K562 (cell line): ENCODE data around the gene MINDY4. TPM values are rescaled to one million over a fixed set of nuclear protein-coding genes. Genes with fewer than 3 reads are reported as not detected.

Experiments
- ATAC-seq: fragments of 200-7000 bp; cut with Tn5 transposase; 3 replicates; pipeline ENCODE4 v1.9.1; 2020; ENCODE audit warnings: moderate library complexity
- BruUV-seq: library from RNA; stranded (reverse); fragments of 400-500 nt; replicated peaks from 2 replicates; lab custom pipeline; 2021; lab: Mats Ljungman, UMichigan
- CTCF ChIA-PET: fragments of 300-600 bp; formaldehyde crosslinking; extraction: SDS; loops from one replicate; lab custom pipeline; 2021; ENCODE audit warnings: low intra/inter-chr PET ratio; lab: Yijun Ruan, JAX
- POLR2A ChIA-PET: fragments of 300-600, 350-650 bp; sonication (Branson Sonifier 250); formaldehyde crosslinking; extraction: SDS; loops from one replicate; lab custom pipeline; 2021; ENCODE audit warnings: antibody characterized with exemption, inconsistent platforms; lab: Yijun Ruan, JAX
- DNase-seq, 4 experiments: peaks; one replicate each; pipeline versions ENCODE4 v3.0.0 to v3.0.0-alpha.2; 2011 to 2018; ENCODE audit warnings: low spot score in 3 of 4, mixed read lengths in 3 of 4; ENCODE audit errors: extremely low read depth in 1 of 4
- FAIRE-seq: peaks from 2 replicates; lab custom pipeline; 2011; peaks lifted over from hg19 to GRCh38; lab: Jason Lieb, UNC
- H2AFZ ChIP-seq: 2 replicates; pipeline ENCODE4 v1.6.0; 2011; ENCODE audit warnings: low read depth, low read length, control low read depth, inconsistent platforms
- H3K27ac ChIP-seq: fragments of 200-600 bp; 3 replicates; pipeline ENCODE4 v1.8.0; 2011; ENCODE audit warnings: low read depth, mild to moderate bottlenecking, control low read depth, inconsistent platforms, low read length, moderate library complexity, mixed read lengths; ENCODE audit errors: extremely low read depth
- H3K27me3 ChIP-seq, 2 experiments: fragments of 300-600 bp in 1 of 2; 2 replicates in 1 of 2; 3 replicates in 1 of 2; pipeline versions ENCODE4 v1.6.0 to v1.8.0; 2011; ENCODE audit warnings: inconsistent platforms in 2 of 2, low read length in 2 of 2, mild to moderate bottlenecking in 1 of 2, mixed read lengths in 1 of 2, moderate library complexity in 1 of 2; ENCODE audit not compliant: control insufficient read depth in 2 of 2, insufficient read depth in 2 of 2
- H3K36me3 ChIP-seq: fragments of 300-600 bp; 3 replicates; pipeline ENCODE4 v1.8.0; 2011; ENCODE audit warnings: mild to moderate bottlenecking, low read length, inconsistent platforms; ENCODE audit not compliant: control insufficient read depth, insufficient read depth
- H3K4me1 ChIP-seq, 2 experiments: fragments of 200-600 bp in 1 of 2; replicated peaks in 1 of 2; 2 replicates in 1 of 2; 3 replicates in 1 of 2; pipeline versions ENCODE4 v1.5.1 to v1.8.0; 2011; ENCODE audit warnings: inconsistent platforms in 2 of 2, low read length in 2 of 2, mild to moderate bottlenecking in 1 of 2, mixed read lengths in 1 of 2, moderate library complexity in 1 of 2; ENCODE audit not compliant: control insufficient read depth in 2 of 2, insufficient read depth in 2 of 2
- H3K4me2 ChIP-seq: 2 replicates; pipeline ENCODE4 v1.6.1; 2011; ENCODE audit warnings: low read length, control low read depth, inconsistent platforms, mixed read lengths; ENCODE audit not compliant: insufficient read depth
- H3K4me3 ChIP-seq: fragments of 200-600 bp; sonication (generic), shearing (Covaris generic); 2 replicates; pipeline ENCODE4 v1.5.1; 2016; ENCODE audit warnings: control low read depth, inconsistent platforms
- H3K79me2 ChIP-seq: fragments of 200-600 bp; 3 replicates; pipeline ENCODE4 v1.8.0; 2011; ENCODE audit warnings: low read length, inconsistent platforms; ENCODE audit not compliant: control insufficient read depth, insufficient read depth
- H3K9ac ChIP-seq, 2 experiments: 2 replicates each; pipeline versions ENCODE4 v1.6.0 to v1.6.1; 2011; ENCODE audit warnings: low read depth in 2 of 2, low read length in 2 of 2, control low read depth in 1 of 2, inconsistent platforms in 1 of 2, mild to moderate bottlenecking in 1 of 2, mixed read lengths in 1 of 2; ENCODE audit not compliant: insufficient read depth in 1 of 2
- H3K9me1 ChIP-seq: one replicate; pipeline ENCODE4 v1.6.0; 2011; ENCODE audit warnings: inconsistent platforms, mild to moderate bottlenecking, low read length, moderate library complexity; ENCODE audit not compliant: control insufficient read depth, insufficient read depth
- H3K9me3 ChIP-seq: replicated peaks from 2 replicates; pipeline ENCODE4 v1.5.1; 2011; ENCODE audit warnings: low read depth, low read length, inconsistent platforms; ENCODE audit not compliant: control insufficient read depth, insufficient read depth
- H4K20me1 ChIP-seq: replicated peaks from 2 replicates; pipeline ENCODE4 v1.6.1; 2011; ENCODE audit warnings: low read length, inconsistent platforms, mixed read lengths; ENCODE audit not compliant: control insufficient read depth, insufficient read depth
- GABPB1 ChIP-seq: sonication (generic); formaldehyde crosslinking; IDR thresholded peaks from 2 replicates; pipeline ENCODE4 v1.8.0; 2022; ENCODE audit warnings: mild to moderate bottlenecking, missing genetic modification reagents
- HNRNPH1 ChIP-seq: fragments of 200-400 bp; formaldehyde crosslinking; optimal IDR thresholded peaks from 2 replicates; pipeline ENCODE3; 2017; ENCODE audit warnings: low read depth, mild to moderate bottlenecking, low read length, moderate library complexity
- KLF10 ChIP-seq: fragments of 250-450 bp; sonication (Bioruptor Pico); IDR thresholded peaks from 2 replicates; pipeline ENCODE4 v1.6.1; 2021; ENCODE audit warnings: matching md5 sums
- MYC ChIP-seq, 2 experiments: fragments of 250-450 bp in 1 of 2; sonication (Bioruptor Pico) in 1 of 2; IDR thresholded peaks; 2 replicates each; pipeline versions ENCODE4 v1.5.1 to v1.6.1; 2012 to 2021; ENCODE audit warnings: low read depth in 2 of 2, borderline replicate concordance in 1 of 2, improper control_type of control experiment in 1 of 2, low read length in 1 of 2, mild to moderate bottlenecking in 1 of 2, moderate library complexity in 1 of 2
- SIN3B ChIP-seq: fragments of 450-650 bp; IDR thresholded peaks from 2 replicates; pipeline ENCODE4 v1.6.1; 2017; ENCODE audit warnings: low read depth, mild to moderate bottlenecking, moderate library complexity
- SP1 ChIP-seq: sonication (generic); formaldehyde crosslinking; IDR thresholded peaks from 2 replicates; pipeline ENCODE4 v1.8.1; 2022; ENCODE audit warnings: mild to moderate bottlenecking, missing genetic modification reagents
- TEAD4 ChIP-seq, 2 experiments: sonication (generic) in 1 of 2; formaldehyde crosslinking in 1 of 2; IDR thresholded peaks; 2 replicates each; pipeline versions ENCODE4 v1.6.1 to v1.8.0; 2012 to 2022; ENCODE audit warnings: borderline replicate concordance in 1 of 2, inconsistent platforms in 1 of 2, low read length in 1 of 2, mild to moderate bottlenecking in 1 of 2, missing genetic modification reagents in 1 of 2
- ZFP1 ChIP-seq: fragments of 450-650 bp; formaldehyde crosslinking; IDR thresholded peaks from 2 replicates; pipeline ENCODE4 v1.4.0; 2020; ENCODE audit warnings: mild to moderate bottlenecking, mixed read lengths
- ZNF184 ChIP-seq: sonication (generic); formaldehyde crosslinking; IDR thresholded peaks from 2 replicates; pipeline ENCODE4 v1.5.0; 2020; ENCODE audit warnings: missing genetic modification reagents
- ZNF253 ChIP-seq: fragments of 250-450 bp; sonication (Bioruptor Pico); conservative IDR thresholded peaks from 2 replicates; pipeline ENCODE4 v1.6.1; 2021; ENCODE audit warnings: mild to moderate bottlenecking
- ZNF507 ChIP-seq: conservative IDR thresholded peaks from 2 replicates; pipeline ENCODE4 v1.6.1; 2017; ENCODE audit warnings: missing genetic modification characterization, missing compliant biosample characterization
- in situ Hi-C: fragments of 300-500 bp; cut with MboI; formaldehyde crosslinking; loops from 4 replicates; pipeline ENCODE4 v1.15.0; 2018; ENCODE audit warnings: inconsistent platforms, mixed read lengths
- intact Hi-C: fragments of 100-400 bp; cut with micrococcal nuclease; formaldehyde crosslinking; loops from 2 replicates; pipeline ENCODE4 v1.14.2; 2022
- polyA plus RNA-seq, 8 experiments: library from polyadenylated mRNA; depleted of rRNA in 4 of 8; stranded (reverse) in 5 of 8; unstranded in 3 of 8; fragments of >200 nt; fragmentation: Nextera tagmentation in 2 of 8; fragmentation: Illumina TruSeq in 1 of 8; extraction: Ambion mirVana in 2 of 8; extraction: Trizol in 1 of 8; gene quantifications; 2 replicates each; pipeline versions ENCODE4 v1.2.1 to v1.2.3, GENCODE V29; 2011 to 2014; ENCODE audit warnings: inconsistent platforms in 1 of 8, missing spikeins in 1 of 8
- total RNA-seq, 7 experiments: library from RNA; depleted of rRNA in 6 of 7; stranded (reverse); fragments of >200 nt in 6 of 7; fragmentation: Illumina TruSeq in 2 of 7; extraction: Trizol in 2 of 7; gene quantifications; 2 replicates each; pipeline versions ENCODE4 v1.2.1 to v1.2.3, GENCODE V29; 2011 to 2021; ENCODE audit warnings: low replicate concordance in 1 of 7
- TF ChIP-seq, protein P1 (sequence below): fragments of 450-650 bp; IDR thresholded peaks from 2 replicates; pipeline ENCODE4 v1.6.1; 2016; ENCODE audit warnings: low read depth, mild to moderate bottlenecking, moderate library complexity
- TF ChIP-seq, protein P2 (sequence below): sonication (generic); formaldehyde crosslinking; IDR thresholded peaks from 2 replicates; pipeline ENCODE4 v1.8.1; 2022; ENCODE audit warnings: missing genetic modification reagents

The MINDY4 gene
- total and polyA plus RNA-seq, 9 of the 15 experiments (the other 6 are each of a cell fraction or from before 2014, with no cell fraction given): 2.1 to 16.7 (median 11.0) TPM

DNA sequence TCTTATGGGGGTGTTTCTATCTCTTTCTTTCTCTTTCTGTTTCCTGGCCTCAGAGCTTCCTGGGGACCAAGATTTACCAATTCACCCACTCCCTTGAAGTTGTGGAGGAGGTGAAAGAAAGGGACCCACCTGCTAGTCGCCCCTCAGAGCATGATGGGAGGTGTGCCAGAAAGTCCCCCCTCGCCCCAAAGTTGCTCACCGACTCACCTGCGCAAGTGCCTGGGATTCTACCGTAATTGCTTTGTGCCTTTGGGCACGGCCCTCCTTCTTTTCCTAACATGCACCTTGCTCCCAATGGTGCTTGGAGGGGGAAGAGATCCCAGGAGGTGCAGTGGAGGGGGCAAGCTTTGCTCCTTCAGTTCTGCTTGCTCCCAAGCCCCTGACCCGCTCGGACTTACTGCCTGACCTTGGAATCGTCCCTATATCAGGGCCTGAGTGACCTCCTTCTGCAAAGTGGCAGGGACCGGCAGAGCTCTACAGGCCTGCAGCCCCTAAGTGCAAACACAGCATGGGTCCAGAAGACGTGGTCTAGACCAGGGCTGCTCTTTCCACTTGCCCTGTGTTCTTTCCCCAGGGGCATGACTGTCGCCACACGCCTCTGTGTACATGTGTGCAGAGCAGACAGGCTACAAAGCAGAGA, 152.7 kb downstream of the MINDY4 start (continued):
- TF ChIP-seq HNRNPH1 (no peak), SIN3B (no peak), ZNF184 (CRISPR knock-in tag) (no peak), KLF10 (no peak)

DNA sequence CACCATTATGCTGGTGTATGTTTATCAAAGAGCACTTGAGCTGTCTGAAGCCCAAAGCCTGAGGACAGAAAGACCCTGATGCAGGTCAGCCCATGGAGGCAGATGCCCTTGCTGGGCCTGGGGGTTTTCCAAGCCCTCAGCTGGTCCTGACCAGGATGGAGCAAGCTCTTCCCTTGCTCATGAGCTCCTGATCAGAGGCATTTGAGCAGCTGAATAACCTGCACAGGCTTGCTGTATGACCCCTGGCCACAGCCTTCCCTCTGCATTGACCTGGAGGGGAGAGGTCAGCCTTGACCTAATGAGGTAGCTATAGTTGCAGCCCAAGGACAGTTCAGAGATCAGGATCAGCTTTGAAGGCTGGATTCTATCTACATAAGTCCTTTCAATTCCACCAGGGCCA, 153.4 kb downstream of the MINDY4 start:
- DNase-seq: no peak

More for the DNA sequence above, 153.4 kb downstream of the MINDY4 start:
- H4K20me1 ChIP-seq: no peaks in the 10 kb centered on the region
- in situ Hi-C loops (no loop called here), intact Hi-C loops (no loop called here)
- no peaks in the 10 kb centered on the region for H3K27me3 ChIP-seq
- CTCF ChIA-PET: no interaction called here
- H3K4me2 ChIP-seq: no peak overlapping the region
- H3K4me3 ChIP-seq: no peak overlapping the region
- ATAC-seq: no peak
- H3K79me2 ChIP-seq: no peaks in the 10 kb centered on the region
- H3K9me3 ChIP-seq: no peaks in the 10 kb centered on the region
- H2AFZ ChIP-seq: no peak overlapping the region
- peaks cover 29 to 36% of the 10 kb centered on the region in 2 experiments; a peak in 4 of 5 replicates for H3K4me1 ChIP-seq
- no TSS peak for BruUV-seq
- no peak overlapping the region for H3K27ac ChIP-seq
- TF ChIP-seq, protein P1, sequence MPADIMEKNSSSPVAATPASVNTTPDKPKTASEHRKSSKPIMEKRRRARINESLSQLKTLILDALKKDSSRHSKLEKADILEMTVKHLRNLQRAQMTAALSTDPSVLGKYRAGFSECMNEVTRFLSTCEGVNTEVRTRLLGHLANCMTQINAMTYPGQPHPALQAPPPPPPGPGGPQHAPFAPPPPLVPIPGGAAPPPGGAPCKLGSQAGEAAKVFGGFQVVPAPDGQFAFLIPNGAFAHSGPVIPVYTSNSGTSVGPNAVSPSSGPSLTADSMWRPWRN: no peak
- no peak for TF ChIP-seq ZNF507 (tag)
- no peak for TF ChIP-seq ZNF253 (CRISPR knock-in tag)
- no peak for TF ChIP-seq SP1 (CRISPR knock-in tag)
- no peak for TF ChIP-seq GABPB1 (CRISPR knock-in tag)
- TF ChIP-seq, protein P2, sequence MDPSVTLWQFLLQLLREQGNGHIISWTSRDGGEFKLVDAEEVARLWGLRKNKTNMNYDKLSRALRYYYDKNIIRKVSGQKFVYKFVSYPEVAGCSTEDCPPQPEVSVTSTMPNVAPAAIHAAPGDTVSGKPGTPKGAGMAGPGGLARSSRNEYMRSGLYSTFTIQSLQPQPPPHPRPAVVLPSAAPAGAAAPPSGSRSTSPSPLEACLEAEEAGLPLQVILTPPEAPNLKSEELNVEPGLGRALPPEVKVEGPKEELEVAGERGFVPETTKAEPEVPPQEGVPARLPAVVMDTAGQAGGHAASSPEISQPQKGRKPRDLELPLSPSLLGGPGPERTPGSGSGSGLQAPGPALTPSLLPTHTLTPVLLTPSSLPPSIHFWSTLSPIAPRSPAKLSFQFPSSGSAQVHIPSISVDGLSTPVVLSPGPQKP (CRISPR knock-in tag): no peak
- TF ChIP-seq ZFP1 (CRISPR knock-in tag): no peak
- no peak for TF ChIP-seq MYC (IDR thresholded peaks at IDR 0.05; ENCODE audit: low read depth, low read length)
- no peak for TF ChIP-seq MYC (CRISPR knock-in tag; IDR thresholded peaks at IDR 0.05; ENCODE audit: borderline replicate concordance, low read depth)
- no peak for TF ChIP-seq TEAD4 (IDR thresholded peaks at IDR 0.05; ENCODE audit: low read length)
- TF ChIP-seq TEAD4 (CRISPR knock-in tag; IDR thresholded peaks at IDR 0.05; ENCODE audit: borderline replicate concordance): no peak
- TF ChIP-seq, all 486 proteins: peak for 0
- H3K36me3 ChIP-seq: no peaks in the 10 kb centered on the region
- FAIRE-seq: no peak
- POLR2A ChIA-PET: interaction anchor here (0.6 to 0.9 kb wide), 2 partner anchors 10 to 37 kb away, joined by 3 to 4 read pairs; no protein-coding TSS in a partner anchor
- no peak overlapping the region for H3K9ac ChIP-seq
- peaks cover 10% of the 10 kb centered on the region for H3K9me1 ChIP-seq
